ENCODE data around the gene TRAF2. TPM values are rescaled to one million over a fixed set of nuclear protein-coding genes. Genes with fewer than 3 reads are reported as not detected.
A peak's percentile ranks its signal among the peaks of the same experiment; 100 is the strongest.

Gene TRAF2
- total and polyA plus RNA-seq, 2 of the 13 experiments (the other 11 are each of a cell fraction or from before 2014, with no cell fraction given) = 12.4 to 13.6 TPM

- TF ChIP-seq, protein P1, sequence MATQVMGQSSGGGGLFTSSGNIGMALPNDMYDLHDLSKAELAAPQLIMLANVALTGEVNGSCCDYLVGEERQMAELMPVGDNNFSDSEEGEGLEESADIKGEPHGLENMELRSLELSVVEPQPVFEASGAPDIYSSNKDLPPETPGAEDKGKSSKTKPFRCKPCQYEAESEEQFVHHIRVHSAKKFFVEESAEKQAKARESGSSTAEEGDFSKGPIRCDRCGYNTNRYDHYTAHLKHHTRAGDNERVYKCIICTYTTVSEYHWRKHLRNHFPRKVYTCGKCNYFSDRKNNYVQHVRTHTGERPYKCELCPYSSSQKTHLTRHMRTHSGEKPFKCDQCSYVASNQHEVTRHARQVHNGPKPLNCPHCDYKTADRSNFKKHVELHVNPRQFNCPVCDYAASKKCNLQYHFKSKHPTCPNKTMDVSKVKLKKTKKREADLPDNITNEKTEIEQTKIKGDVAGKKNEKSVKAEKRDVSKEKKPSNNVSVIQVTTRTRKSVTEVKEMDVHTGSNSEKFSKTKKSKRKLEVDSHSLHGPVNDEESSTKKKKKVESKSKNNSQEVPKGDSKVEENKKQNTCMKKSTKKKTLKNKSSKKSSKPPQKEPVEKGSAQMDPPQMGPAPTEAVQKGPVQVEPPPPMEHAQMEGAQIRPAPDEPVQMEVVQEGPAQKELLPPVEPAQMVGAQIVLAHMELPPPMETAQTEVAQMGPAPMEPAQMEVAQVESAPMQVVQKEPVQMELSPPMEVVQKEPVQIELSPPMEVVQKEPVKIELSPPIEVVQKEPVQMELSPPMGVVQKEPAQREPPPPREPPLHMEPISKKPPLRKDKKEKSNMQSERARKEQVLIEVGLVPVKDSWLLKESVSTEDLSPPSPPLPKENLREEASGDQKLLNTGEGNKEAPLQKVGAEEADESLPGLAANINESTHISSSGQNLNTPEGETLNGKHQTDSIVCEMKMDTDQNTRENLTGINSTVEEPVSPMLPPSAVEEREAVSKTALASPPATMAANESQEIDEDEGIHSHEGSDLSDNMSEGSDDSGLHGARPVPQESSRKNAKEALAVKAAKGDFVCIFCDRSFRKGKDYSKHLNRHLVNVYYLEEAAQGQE (IDR thresholded peaks at IDR 0.05; ENCODE audit: borderline replicate concordance in 1 of 2, low read depth in 1 of 2, low read length in 2 of 2) = no peak
- TF ChIP-seq, protein P2, sequence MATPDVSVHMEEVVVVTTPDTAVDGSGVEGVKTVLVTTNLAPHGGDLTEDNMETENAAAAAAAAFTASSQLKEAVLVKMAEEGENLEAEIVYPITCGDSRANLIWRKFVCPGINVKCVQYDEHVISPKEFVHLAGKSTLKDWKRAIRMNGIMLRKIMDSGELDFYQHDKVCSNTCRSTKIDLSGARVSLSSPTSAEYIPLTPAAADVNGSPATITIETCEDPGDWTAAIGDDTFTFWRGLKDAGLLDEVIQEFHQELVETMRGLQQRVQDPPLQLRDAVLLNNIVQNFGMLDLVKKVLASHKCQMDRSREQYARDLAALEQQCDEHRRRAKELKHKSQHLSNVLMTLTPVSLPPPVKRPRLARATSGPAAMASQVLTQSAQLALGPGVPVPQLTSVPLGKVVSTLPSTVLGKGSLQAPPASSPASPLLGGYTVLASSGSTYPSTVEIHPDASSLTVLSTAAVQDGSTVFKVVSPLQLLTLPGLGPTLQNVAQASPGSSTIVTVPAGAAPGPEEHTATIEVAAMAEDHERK (CRISPR knock-in tag; IDR thresholded peaks at IDR 0.05; ENCODE audit: low read depth) = 0 out of 2 replicates have a peak, but pooled peaks have one; percentile 42
- TF ChIP-seq HHEX (CRISPR knock-in tag; IDR thresholded peaks at IDR 0.05) = no peak
- TF ChIP-seq PPARG (CRISPR knock-in tag; conservative IDR thresholded peaks at IDR 0.05) = peak; percentile 57
- TF ChIP-seq CCDC6 (CRISPR knock-in tag; IDR thresholded peaks at IDR 0.05) = peak; percentile 44; the same call in 1 of the 2 replicates
- 0 out of 2 replicates have a peak, but pooled peaks have one; percentile 64 for TF ChIP-seq ZBTB44 (CRISPR knock-in tag; IDR thresholded peaks at IDR 0.05)
- TF ChIP-seq, protein P3, sequence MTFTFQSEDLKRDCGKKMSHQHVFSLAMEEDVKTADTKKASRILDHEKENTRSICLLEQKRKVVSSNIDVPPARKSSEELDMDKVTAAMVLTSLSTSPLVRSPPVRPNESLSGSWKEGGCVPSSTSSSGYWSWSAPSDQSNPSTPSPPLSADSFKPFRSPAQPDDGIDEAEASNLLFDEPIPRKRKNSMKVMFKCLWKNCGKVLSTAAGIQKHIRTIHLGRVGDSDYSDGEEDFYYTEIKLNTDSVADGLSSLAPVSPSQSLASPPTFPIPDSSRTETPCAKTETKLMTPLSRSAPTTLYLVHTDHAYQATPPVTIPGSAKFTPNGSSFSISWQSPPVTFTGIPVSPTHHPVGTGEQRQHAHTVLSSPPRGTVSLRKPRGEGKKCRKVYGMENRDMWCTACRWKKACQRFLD (CRISPR knock-in tag; IDR thresholded peaks at IDR 0.05; ENCODE audit: borderline replicate concordance) = no peak
- TF ChIP-seq MEF2D (CRISPR knock-in tag; IDR thresholded peaks at IDR 0.05) = peak; percentile 76
- TF ChIP-seq GLI4 (CRISPR knock-in tag; IDR thresholded peaks at IDR 0.05; ENCODE audit: borderline replicate concordance) = no peak
- no peak for TF ChIP-seq NCOA5 (CRISPR knock-in tag; IDR thresholded peaks at IDR 0.05)
- TF ChIP-seq ZNF768 (CRISPR knock-in tag; IDR thresholded peaks at IDR 0.05) = peak; percentile 12; the same call in 1 of the 2 replicates
- no peak for TF ChIP-seq ZNF382 (CRISPR knock-in tag; IDR thresholded peaks at IDR 0.05; ENCODE audit: borderline replicate concordance)
- TF ChIP-seq CBFB (CRISPR knock-in tag; IDR thresholded peaks at IDR 0.05) = no peak
- no peak for TF ChIP-seq ZNF367 (CRISPR knock-in tag; IDR thresholded peaks at IDR 0.05; ENCODE audit: borderline replicate concordance)
- TF ChIP-seq ZNF331 (CRISPR knock-in tag; IDR thresholded peaks at IDR 0.05) = peak; percentile 82
- TF ChIP-seq, protein P4, sequence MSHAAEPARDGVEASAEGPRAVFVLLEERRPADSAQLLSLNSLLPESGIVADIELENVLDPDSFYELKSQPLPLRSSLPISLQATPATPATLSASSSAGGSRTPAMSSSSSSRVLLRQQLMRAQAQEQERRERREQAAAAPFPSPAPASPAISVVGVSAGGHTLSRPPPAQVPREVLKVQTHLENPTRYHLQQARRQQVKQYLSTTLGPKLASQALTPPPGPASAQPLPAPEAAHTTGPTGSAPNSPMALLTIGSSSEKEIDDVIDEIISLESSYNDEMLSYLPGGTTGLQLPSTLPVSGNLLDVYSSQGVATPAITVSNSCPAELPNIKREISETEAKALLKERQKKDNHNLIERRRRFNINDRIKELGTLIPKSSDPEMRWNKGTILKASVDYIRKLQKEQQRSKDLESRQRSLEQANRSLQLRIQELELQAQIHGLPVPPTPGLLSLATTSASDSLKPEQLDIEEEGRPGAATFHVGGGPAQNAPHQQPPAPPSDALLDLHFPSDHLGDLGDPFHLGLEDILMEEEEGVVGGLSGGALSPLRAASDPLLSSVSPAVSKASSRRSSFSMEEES (CRISPR knock-in tag; IDR thresholded peaks at IDR 0.05) = peak; percentile 65
- TF ChIP-seq ZNF572 (CRISPR knock-in tag; IDR thresholded peaks at IDR 0.05) = 0 out of 2 replicates have a peak, but pooled peaks have one; percentile 57
- peak; percentile 90 for TF ChIP-seq ZFX (CRISPR knock-in tag; IDR thresholded peaks at IDR 0.05; ENCODE audit: low read depth)
Measured at GRCh38 chr9:136882109-136882946, 4.0 kb upstream of the TRAF2 start (continued).
